Neural cell (in vitro differentiated cells): ENCODE results near the gene USP13. TPM values are rescaled to one million over a fixed set of nuclear protein-coding genes. Genes with fewer than 3 reads are reported as not detected.

Experiments
- H2AFZ ChIP-seq: fragments of 200-600, 300-800 bp; sonication (generic), shearing (Covaris generic); 2 replicates; pipeline ENCODE4 v1.6.0; 2014; ENCODE audit warnings: low read depth, mild to moderate bottlenecking, antibody characterized with exemption, low read length, moderate library complexity
- H3F3A ChIP-seq: fragments of 200-600 bp; shearing (Covaris generic); 2 replicates; pipeline ENCODE4 v1.6.1; 2016; ENCODE audit warnings: mild to moderate bottlenecking, moderate library complexity, mixed read lengths, antibody characterized with exemption, low read length; ENCODE audit not compliant: insufficient read depth, poor library complexity, severe bottlenecking
- H3K27ac ChIP-seq: fragments of 200-600, 300-800 bp; sonication (generic), shearing (Covaris generic); 2 replicates; pipeline ENCODE4 v1.5.1; 2014; ENCODE audit warnings: mild to moderate bottlenecking, low read length, moderate library complexity
- H3K27me3 ChIP-seq: fragments of 300-800, 200-600 bp; sonication (generic), shearing (Covaris generic); 2 replicates; pipeline ENCODE4 v1.6.0; 2014; ENCODE audit warnings: mild to moderate bottlenecking, low read depth, low read length, moderate library complexity; ENCODE audit not compliant: insufficient read depth
- H3K36me3 ChIP-seq: fragments of 300-800, 200-600 bp; sonication (generic), shearing (Covaris generic); 2 replicates; pipeline ENCODE4 v1.5.1; 2014; ENCODE audit warnings: mild to moderate bottlenecking, antibody characterized with exemption, low read length, moderate library complexity; ENCODE audit not compliant: insufficient read depth
- H3K4me2 ChIP-seq: fragments of 300-800, 200-600 bp; sonication (generic), shearing (Covaris generic); 2 replicates; pipeline ENCODE4 v1.6.0; 2014; ENCODE audit warnings: mild to moderate bottlenecking, low read length
- H3K4me3 ChIP-seq: fragments of 300-800, 200-600 bp; sonication (generic), shearing (Covaris generic); 2 replicates; pipeline ENCODE4 v1.5.1; 2014; ENCODE audit warnings: mild to moderate bottlenecking, low read length, moderate library complexity
- H3K79me2 ChIP-seq: fragments of 200-600 bp; shearing (Covaris generic); replicated peaks from 2 replicates; pipeline ENCODE4 v1.6.0; 2014; ENCODE audit warnings: mild to moderate bottlenecking, low read length, moderate library complexity; ENCODE audit not compliant: insufficient read depth
- H3K9ac ChIP-seq: fragments of 300-800, 200-600 bp; sonication (generic), shearing (Covaris generic); 2 replicates; pipeline ENCODE4 v1.6.1; 2016; ENCODE audit warnings: mild to moderate bottlenecking, low read length, mixed read lengths
- H3K9me2 ChIP-seq: fragments of 200-600 bp; shearing (Covaris generic); 2 replicates; pipeline ENCODE4 v1.6.1; 2016; ENCODE audit warnings: mild to moderate bottlenecking, low read length, mixed read lengths; ENCODE audit not compliant: insufficient read depth
- H3K9me3 ChIP-seq: fragments of 200-600, 300-800 bp; sonication (generic), shearing (Covaris generic); 2 replicates; pipeline ENCODE4 v1.6.1; 2016; ENCODE audit warnings: mild to moderate bottlenecking, mixed run types, low read length, moderate library complexity, mixed read lengths
- H4K20me1 ChIP-seq: fragments of 200-600 bp; shearing (Covaris generic); 2 replicates; pipeline ENCODE4 v1.6.1; 2016; ENCODE audit warnings: mild to moderate bottlenecking, mixed run types; ENCODE audit not compliant: insufficient read depth
- EP300 ChIP-seq: fragments of 450-650 bp; conservative IDR thresholded peaks from 2 replicates; pipeline ENCODE4 v1.6.1; 2014; ENCODE audit warnings: antibody characterized with exemption, mild to moderate bottlenecking, moderate library complexity; ENCODE audit not compliant: poor library complexity, severe bottlenecking
- EZH2 ChIP-seq: fragments of 200-600, 300-800 bp; shearing (Covaris generic), sonication (generic); IDR thresholded peaks from 2 replicates; pipeline ENCODE4 v1.6.1; 2014; ENCODE audit warnings: antibody characterized with exemption, low read length, borderline replicate concordance, mild to moderate bottlenecking; ENCODE audit not compliant: insufficient read depth, poor library complexity, severe bottlenecking
- MXI1 ChIP-seq: fragments of 450-650 bp; conservative IDR thresholded peaks from 2 replicates; pipeline ENCODE4 v1.6.1; 2014; ENCODE audit warnings: antibody characterized with exemption, mild to moderate bottlenecking; ENCODE audit not compliant: poor library complexity, severe bottlenecking
- POLR2AphosphoS5 ChIP-seq: IDR thresholded peaks from 2 replicates; pipeline ENCODE4 v1.6.1; 2012
- RAD21 ChIP-seq: fragments of 450-650 bp; conservative IDR thresholded peaks from 2 replicates; pipeline ENCODE4 v1.6.1; 2014; ENCODE audit warnings: antibody characterized with exemption, mild to moderate bottlenecking, moderate library complexity
- SMC3 ChIP-seq: fragments of 450-650 bp; conservative IDR thresholded peaks from 2 replicates; pipeline ENCODE4 v1.6.1; 2014; ENCODE audit warnings: antibody characterized with exemption, mild to moderate bottlenecking, moderate library complexity; ENCODE audit not compliant: poor library complexity
- TAF1 ChIP-seq: IDR thresholded peaks from 2 replicates; pipeline ENCODE4 v1.6.1; 2012; ENCODE audit warnings: low read depth
- polyA plus RNA-seq: library from polyadenylated mRNA; depleted of rRNA; stranded (reverse); fragments of >200 nt; gene quantifications from 2 replicates; pipeline ENCODE4 v1.2.3, GENCODE V29; 2014
- TF ChIP-seq, protein P1 (sequence below): fragments of 450-650 bp; IDR thresholded peaks from 2 replicates; pipeline ENCODE4 v1.5.1; 2014; ENCODE audit warnings: antibody characterized with exemption, mild to moderate bottlenecking, moderate library complexity; ENCODE audit not compliant: poor library complexity, severe bottlenecking
- TF ChIP-seq, protein P2 (sequence below): IDR thresholded peaks from 2 replicates; pipeline ENCODE4 v1.6.1; 2012; ENCODE audit warnings: borderline replicate concordance

The USP13 gene
- polyA plus RNA-seq, 1 donor from 2014 or later, result 3.8 TPM

DNA sequence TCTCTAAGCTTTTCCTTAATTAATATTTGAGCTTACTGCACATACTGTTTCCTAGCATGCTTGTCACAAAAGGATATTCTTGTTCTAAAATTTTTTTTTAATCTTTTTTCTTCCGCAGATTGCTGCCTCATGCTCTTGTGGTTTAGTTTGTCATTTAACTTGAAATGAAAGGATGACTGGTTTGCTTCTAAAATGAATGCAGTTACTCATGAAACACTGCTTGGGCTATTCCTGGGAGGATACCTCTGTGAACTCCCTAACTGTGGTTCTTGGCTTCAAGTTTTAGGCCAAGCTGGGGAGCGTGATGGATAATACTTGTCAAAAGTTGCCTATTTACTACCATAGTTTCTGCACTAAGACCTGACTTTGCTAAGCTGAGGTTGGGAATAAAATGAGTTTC, 64.0 kb downstream of the USP13 start:
- H4K20me1 ChIP-seq, result no peaks in the 10 kb centered on the region
- no peaks in the 10 kb centered on the region for H3F3A ChIP-seq
- no peaks in the 10 kb centered on the region for H3K79me2 ChIP-seq
- no peak overlapping the region for H3K27ac ChIP-seq
- no peaks in the 10 kb centered on the region for H3K27me3 ChIP-seq
- H3K9me2 ChIP-seq, result no peaks in the 10 kb centered on the region
- H3K4me3 ChIP-seq, result no peak overlapping the region
- H3K4me2 ChIP-seq, result no peak overlapping the region
- no peak overlapping the region for H2AFZ ChIP-seq
- no peaks in the 10 kb centered on the region for H3K36me3 ChIP-seq
- no peak for TF ChIP-seq EP300
- no peak for TF ChIP-seq SMC3
- no peak for TF ChIP-seq RAD21
- TF ChIP-seq, protein P1, sequence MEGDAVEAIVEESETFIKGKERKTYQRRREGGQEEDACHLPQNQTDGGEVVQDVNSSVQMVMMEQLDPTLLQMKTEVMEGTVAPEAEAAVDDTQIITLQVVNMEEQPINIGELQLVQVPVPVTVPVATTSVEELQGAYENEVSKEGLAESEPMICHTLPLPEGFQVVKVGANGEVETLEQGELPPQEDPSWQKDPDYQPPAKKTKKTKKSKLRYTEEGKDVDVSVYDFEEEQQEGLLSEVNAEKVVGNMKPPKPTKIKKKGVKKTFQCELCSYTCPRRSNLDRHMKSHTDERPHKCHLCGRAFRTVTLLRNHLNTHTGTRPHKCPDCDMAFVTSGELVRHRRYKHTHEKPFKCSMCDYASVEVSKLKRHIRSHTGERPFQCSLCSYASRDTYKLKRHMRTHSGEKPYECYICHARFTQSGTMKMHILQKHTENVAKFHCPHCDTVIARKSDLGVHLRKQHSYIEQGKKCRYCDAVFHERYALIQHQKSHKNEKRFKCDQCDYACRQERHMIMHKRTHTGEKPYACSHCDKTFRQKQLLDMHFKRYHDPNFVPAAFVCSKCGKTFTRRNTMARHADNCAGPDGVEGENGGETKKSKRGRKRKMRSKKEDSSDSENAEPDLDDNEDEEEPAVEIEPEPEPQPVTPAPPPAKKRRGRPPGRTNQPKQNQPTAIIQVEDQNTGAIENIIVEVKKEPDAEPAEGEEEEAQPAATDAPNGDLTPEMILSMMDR, result no peak
- TF ChIP-seq TAF1, result no peak
- TF ChIP-seq POLR2AphosphoS5, result no peak
- no peak for TF ChIP-seq EZH2
- no peak for TF ChIP-seq MXI1
- TF ChIP-seq, protein P2, sequence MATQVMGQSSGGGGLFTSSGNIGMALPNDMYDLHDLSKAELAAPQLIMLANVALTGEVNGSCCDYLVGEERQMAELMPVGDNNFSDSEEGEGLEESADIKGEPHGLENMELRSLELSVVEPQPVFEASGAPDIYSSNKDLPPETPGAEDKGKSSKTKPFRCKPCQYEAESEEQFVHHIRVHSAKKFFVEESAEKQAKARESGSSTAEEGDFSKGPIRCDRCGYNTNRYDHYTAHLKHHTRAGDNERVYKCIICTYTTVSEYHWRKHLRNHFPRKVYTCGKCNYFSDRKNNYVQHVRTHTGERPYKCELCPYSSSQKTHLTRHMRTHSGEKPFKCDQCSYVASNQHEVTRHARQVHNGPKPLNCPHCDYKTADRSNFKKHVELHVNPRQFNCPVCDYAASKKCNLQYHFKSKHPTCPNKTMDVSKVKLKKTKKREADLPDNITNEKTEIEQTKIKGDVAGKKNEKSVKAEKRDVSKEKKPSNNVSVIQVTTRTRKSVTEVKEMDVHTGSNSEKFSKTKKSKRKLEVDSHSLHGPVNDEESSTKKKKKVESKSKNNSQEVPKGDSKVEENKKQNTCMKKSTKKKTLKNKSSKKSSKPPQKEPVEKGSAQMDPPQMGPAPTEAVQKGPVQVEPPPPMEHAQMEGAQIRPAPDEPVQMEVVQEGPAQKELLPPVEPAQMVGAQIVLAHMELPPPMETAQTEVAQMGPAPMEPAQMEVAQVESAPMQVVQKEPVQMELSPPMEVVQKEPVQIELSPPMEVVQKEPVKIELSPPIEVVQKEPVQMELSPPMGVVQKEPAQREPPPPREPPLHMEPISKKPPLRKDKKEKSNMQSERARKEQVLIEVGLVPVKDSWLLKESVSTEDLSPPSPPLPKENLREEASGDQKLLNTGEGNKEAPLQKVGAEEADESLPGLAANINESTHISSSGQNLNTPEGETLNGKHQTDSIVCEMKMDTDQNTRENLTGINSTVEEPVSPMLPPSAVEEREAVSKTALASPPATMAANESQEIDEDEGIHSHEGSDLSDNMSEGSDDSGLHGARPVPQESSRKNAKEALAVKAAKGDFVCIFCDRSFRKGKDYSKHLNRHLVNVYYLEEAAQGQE, result no peak
- H3K9me3 ChIP-seq, result no peaks in the 10 kb centered on the region
- H3K9ac ChIP-seq, result no peak overlapping the region

DNA sequence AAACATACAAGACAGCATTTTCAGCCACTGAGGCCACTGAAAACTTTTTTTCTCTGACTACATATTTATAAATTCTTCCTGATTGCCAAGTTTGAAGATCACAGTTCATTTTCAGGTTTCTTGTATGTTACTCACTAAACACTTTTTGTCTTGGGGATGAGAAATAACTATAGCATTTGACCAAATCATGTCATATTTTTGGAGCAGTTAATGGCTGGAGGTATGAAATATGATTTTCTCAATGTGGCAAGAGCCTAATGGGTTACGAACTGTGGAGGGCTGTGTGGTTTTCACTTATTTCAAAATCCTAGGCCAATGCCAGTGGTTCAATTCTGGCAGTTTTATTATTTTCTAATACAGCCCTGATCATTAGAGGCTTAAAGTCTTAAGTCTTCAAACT, 64.4 kb downstream of the USP13 start:
- H3F3A ChIP-seq, result no peaks in the 10 kb centered on the region
- TF ChIP-seq, protein P1, result no peak
- no peak for TF ChIP-seq POLR2AphosphoS5
- TF ChIP-seq MXI1, result no peak
- TF ChIP-seq RAD21, result no peak
- TF ChIP-seq, protein P2, result no peak
- H3K4me2 ChIP-seq, result no peak overlapping the region
- H3K9ac ChIP-seq, result no peak overlapping the region
- no peaks in the 10 kb centered on the region for H3K36me3 ChIP-seq
- no peaks in the 10 kb centered on the region for H3K79me2 ChIP-seq
- no peak overlapping the region for H3K4me3 ChIP-seq
- no peak overlapping the region for H3K27ac ChIP-seq
- no peaks in the 10 kb centered on the region for H3K9me3 ChIP-seq
- H3K27me3 ChIP-seq, result no peaks in the 10 kb centered on the region
- no peaks in the 10 kb centered on the region for H4K20me1 ChIP-seq
- no peaks in the 10 kb centered on the region for H3K9me2 ChIP-seq
- H2AFZ ChIP-seq, result no peak overlapping the region
